Measurements from ENCODE around the gene ACOT2.

The ACOT2 gene

DNA sequence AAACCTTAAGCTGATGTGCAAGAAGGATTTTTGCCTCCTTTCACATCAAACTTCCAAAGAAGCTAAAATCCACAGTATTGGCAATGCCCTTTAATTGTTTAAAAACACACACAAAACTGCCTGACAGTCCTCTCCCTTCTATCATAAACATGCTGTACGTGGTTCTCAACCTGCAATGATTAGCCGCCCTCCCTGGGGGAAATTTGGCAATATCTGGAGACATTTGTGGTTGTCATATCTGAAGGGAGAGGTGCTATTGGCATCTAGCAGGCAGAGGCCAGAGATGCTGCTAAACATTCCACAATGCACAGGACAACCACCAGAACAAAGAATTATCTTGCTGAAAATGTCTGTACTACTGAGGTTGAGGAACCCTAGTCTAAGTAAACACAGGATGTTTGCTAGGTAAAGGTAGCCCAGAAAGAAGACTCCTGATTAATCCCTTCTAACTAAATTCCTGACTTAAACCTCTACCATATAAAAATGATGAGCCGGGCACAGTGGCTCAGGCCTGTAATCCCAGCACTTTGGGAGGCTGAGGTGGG is 44.5 kb downstream of the ACOT2 start:
- no peaks in the 10 kb centered on the region for H3K4me1 ChIP-seq
- peak overlapping the region; percentile 65; the same call in 1 of the 2 replicates for H3K4me3 ChIP-seq (ENCODE audit: low read depth, low read length)
- no peaks in the 10 kb centered on the region for H3K27me3 ChIP-seq
- no peaks in the 10 kb centered on the region for H3K36me3 ChIP-seq
- H3K9me3 ChIP-seq = no peaks in the 10 kb centered on the region
- TF ChIP-seq, protein P1, sequence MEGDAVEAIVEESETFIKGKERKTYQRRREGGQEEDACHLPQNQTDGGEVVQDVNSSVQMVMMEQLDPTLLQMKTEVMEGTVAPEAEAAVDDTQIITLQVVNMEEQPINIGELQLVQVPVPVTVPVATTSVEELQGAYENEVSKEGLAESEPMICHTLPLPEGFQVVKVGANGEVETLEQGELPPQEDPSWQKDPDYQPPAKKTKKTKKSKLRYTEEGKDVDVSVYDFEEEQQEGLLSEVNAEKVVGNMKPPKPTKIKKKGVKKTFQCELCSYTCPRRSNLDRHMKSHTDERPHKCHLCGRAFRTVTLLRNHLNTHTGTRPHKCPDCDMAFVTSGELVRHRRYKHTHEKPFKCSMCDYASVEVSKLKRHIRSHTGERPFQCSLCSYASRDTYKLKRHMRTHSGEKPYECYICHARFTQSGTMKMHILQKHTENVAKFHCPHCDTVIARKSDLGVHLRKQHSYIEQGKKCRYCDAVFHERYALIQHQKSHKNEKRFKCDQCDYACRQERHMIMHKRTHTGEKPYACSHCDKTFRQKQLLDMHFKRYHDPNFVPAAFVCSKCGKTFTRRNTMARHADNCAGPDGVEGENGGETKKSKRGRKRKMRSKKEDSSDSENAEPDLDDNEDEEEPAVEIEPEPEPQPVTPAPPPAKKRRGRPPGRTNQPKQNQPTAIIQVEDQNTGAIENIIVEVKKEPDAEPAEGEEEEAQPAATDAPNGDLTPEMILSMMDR (IDR thresholded peaks at IDR 0.05; ENCODE audit: low read depth, low read length) = no peak
- no peak for DNase-seq

DNA sequence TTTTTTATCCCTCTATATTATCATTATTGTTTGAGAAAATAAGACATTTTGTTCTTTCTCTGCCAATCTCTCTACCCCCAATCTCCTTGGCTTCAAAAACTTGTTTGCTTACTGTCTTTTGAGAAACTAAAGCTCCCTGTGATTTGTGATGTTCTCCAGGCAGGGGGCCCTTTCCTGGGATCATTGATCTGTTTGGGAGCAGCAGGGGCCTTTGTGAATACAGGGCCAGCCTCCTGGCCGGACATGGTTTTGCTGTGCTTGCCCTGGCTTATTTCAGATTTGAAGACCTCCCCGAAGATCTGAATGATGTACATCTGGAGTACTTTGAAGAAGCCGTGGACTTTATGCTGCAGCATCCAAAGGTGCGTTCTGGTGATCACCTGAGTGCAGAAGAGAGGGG is 47.8 kb downstream of the ACOT2 start:
- H3K4me1 ChIP-seq = no peaks in the 10 kb centered on the region
- H3K27me3 ChIP-seq = no peaks in the 10 kb centered on the region
- TF ChIP-seq, protein P1 (IDR thresholded peaks at IDR 0.05; ENCODE audit: low read depth, low read length) = no peak
- no peak overlapping the region for H3K4me3 ChIP-seq (ENCODE audit: low read depth, low read length)
- no peaks in the 10 kb centered on the region for H3K36me3 ChIP-seq
- no peaks in the 10 kb centered on the region for H3K9me3 ChIP-seq
- no peak for DNase-seq

DNA sequence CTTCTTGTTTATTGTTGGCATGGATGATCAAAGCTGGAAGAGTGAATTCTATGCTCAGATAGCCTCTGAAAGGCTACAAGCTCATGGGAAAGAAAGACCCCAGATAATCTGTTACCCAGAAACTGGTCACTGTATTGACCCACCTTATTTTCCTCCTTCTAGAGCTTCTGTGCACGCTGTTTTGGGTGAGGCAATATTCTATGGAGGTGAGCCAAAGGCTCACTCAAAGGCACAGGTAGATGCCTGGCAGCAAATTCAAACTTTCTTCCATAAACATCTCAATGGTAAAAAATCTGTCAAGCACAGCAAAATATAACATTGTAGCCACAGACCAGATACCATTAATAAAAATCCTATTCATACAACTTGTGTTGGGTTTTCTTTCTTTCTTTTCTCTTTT is 50.5 kb downstream of the ACOT2 start:
- H3K4me1 ChIP-seq = no peaks in the 10 kb centered on the region
- H3K27me3 ChIP-seq = no peaks in the 10 kb centered on the region
- H3K36me3 ChIP-seq = no peaks in the 10 kb centered on the region
- TF ChIP-seq, protein P1 (IDR thresholded peaks at IDR 0.05; ENCODE audit: low read depth, low read length) = no peak
- no peak overlapping the region for H3K4me3 ChIP-seq (ENCODE audit: low read depth, low read length)
- DNase-seq = no peak
- no peaks in the 10 kb centered on the region for H3K9me3 ChIP-seq

DNA sequence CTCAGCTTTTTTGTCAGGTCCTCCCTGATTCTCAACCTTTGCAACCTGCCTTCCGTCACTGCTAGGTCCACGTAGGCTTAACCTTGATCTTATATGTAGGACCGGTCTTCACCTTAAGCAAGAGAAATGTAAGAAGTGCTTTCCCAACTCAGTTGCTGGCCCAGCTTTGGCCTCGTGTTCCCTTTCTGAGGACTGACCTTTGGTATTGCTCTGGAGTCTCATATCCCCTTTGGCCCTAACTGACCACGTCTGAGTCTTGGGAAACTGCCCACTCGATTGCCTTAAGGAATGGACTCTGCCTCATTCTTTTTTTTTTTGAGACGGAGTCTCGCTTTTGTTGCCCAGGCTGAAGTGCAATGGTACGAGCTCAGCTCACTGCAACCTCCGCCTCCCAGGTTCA is 51.3 kb downstream of the ACOT2 start:
- no peak for DNase-seq
- Histone ChIP-seq H3K9me3 (no peaks in the 10 kb centered on the region), H3K27me3 (no peaks in the 10 kb centered on the region), H3K4me1 (no peaks in the 10 kb centered on the region), H3K36me3 (no peaks in the 10 kb centered on the region), H3K4me3 (ENCODE audit: low read depth, low read length) (no peak overlapping the region)
- TF ChIP-seq, protein P1 (IDR thresholded peaks at IDR 0.05; ENCODE audit: low read depth, low read length) = no peak

DNA sequence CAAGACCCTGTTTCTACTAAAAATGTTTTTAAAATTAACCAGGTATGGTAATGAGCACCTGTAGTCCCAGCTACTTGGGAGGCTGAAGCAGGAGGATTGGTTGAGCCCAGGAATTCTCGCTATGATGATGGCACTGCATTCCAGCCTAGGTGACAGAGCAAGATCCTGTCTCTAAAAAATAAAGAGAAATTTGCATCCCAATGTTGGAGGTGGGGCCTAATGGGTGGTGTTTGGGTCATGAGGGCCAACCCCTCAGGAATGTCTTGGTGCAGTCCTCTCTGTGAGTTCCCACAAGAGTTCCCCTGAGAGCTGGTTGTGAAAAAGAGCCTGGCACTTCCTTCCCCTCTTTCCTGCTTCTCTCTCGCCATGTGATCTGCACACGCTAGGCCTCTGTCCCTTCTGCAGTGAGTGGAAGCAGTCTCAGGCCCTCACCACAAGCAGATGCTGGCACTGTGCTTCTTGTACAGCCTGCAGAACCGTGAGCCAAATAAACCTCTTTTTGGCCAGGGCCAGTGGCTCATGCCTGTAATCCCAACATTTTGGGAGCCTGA is 54.6 kb downstream of the ACOT2 start:
- no peak overlapping the region for H3K4me3 ChIP-seq (ENCODE audit: low read depth, low read length)
- DNase-seq = no peak
- no peaks in the 10 kb centered on the region for H3K4me1 ChIP-seq
- no peaks in the 10 kb centered on the region for H3K36me3 ChIP-seq
- no peaks in the 10 kb centered on the region for H3K27me3 ChIP-seq
- H3K9me3 ChIP-seq = no peaks in the 10 kb centered on the region; the same call in 1 of the 2 replicates
- TF ChIP-seq, protein P1 (IDR thresholded peaks at IDR 0.05; ENCODE audit: low read depth, low read length) = no peak
